NCI-H2227 treated with DMSO at 0.1 percent for 48 hours (cell line): ENCODE measurements around the gene GUCY2D.
"Not testable (repeated sequence)": the region's sequence is repeated elsewhere in the genome, so short reads cannot be mapped to it uniquely, and the experiment has no call there.

Experiments
- DNase-seq: peaks from one replicate; lab custom pipeline; 2025; lab: John Stamatoyannopoulos, UW

GUCY2D gene

DNA sequence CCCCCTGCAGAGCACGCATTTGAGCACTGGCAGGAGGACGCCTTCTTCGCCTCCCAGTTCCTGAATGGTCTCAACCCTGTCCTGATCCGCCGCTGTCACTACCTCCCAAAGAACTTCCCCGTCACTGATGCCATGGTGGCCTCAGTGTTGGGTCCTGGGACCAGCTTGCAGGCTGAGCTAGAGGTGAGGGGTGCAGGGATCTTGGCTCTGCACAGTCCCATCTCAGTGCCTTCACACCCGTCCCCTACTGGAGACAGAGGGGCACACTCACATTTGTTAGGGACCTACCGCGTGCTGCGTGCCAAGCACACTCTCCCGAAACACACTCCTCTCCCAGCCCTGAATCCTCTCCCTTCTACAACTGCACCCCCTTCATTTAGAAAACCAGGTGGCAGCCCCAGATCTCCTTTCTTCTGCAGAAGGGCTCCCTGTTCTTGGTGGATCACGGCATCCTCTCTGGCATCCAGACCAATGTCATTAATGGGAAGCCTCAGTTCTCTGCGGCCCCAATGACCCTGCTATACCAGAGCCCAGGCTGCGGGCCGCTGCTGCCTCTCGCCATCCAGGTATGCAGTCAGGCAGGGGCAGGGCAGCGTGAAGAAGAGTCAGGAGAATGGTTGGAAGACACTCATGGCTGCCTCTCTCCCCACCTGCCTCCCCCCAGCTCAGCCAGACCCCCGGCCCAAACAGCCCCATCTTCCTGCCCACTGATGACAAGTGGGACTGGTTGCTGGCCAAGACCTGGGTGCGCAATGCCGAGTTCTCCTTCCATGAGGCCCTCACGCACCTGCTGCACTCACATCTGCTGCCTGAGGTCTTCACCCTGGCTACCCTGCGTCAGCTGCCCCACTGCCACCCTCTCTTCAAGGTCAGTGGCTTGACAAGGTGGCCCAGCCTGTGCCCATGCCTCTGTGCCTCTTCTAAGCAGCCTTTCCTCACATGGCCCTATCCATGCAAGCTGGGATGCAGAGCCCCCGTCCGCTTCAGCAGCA is 42.7 kb downstream of the GUCY2D start:
- no peak for DNase-seq

DNA sequence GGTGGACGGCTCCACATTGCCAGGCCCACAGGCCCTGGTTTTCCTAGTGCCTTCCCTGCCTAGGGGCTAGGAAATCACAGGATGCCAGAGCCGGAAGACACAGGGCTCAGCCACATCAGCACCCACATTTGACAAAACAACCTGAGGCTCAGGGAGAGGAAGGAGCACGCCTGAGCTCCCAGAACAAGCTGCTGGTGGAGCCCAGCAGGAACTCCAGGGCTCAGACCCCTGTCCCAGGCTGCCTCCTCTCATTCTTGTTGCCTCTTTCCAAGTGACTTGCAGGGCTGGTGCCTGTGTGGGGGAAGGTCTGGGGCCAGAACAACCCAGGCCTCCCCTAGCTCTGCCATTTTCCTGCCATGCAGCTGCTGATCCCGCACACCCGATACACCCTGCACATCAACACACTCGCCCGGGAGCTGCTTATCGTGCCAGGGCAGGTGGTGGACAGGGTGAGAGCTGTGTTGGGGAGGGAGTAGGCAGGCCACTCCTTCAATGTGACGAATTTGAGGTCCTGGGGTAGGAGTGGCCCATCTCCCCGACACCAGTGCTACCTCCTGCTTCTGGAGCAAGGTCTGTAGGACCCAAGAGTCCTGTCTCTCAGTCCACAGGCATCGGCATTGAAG is 44.0 kb downstream of the GUCY2D start:
- no peak for DNase-seq

DNA sequence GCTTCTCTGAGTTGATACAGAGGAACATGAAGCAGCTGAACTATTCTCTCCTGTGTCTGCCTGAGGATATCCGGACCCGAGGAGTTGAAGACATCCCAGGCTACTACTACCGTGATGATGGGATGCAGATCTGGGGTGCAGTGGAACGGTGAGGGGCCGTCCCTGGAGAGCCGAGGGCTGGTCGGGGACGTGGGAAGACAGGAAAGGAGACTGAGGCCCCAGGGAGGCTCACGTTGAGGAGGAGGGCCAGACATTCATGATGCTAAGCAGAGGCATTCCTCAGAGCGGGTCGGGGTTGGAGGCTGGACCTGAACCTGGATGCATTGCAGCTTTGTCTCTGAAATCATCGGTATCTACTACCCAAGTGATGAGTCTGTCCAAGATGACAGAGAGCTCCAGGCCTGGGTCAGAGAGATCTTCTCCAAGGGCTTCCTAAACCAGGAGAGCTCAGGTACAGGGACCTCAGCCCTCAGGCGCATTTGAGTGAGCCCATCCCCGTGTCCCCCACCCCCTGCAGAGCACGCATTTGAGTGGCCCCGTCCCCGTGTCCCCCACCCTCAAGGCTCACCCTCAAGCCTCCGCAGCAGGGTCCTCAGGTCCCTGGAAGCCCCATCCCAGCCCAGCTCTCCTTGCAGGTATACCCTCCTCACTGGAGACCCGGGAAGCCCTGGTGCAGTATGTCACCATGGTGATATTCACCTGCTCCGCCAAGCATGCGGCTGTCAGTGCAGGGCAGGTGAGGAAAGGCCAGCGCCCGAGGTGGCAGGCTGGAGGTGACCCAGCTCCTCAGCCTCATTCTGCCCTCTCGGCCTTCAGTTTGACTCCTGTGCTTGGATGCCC is 44.7 kb downstream of the GUCY2D start:
- no peak for DNase-seq

DNA sequence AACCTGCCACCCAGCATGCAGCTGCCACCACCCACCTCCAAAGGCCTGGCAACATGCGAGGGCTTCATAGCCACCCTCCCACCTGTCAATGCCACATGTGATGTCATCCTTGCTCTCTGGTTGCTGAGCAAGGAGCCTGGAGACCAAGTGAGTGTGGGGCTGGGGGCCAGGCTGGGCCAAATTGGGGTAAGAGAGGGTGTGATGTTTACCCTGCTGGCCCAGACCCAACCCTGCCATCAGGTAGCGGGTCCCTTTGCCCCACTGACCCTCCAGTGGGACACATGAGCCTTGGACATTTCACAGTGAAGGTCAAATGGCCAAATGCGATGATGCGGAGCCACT is 45.3 kb downstream of the GUCY2D start:
- no peak for DNase-seq

DNA sequence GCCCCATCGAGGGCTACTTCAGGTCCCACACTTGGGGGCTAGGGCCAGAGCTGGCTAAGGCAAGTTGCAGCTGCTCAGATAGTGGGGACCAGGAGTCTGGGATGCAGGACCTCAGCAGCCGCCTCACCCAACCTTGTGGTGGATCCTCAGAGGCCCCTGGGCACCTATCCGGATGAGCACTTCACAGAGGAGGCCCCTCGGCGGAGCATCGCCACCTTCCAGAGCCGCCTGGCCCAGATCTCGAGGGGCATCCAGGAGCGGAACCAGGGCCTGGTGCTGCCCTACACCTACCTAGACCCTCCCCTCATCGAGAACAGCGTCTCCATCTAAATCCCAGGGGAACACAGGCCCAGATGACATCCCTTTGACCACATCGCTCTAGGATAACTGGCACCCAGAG is 45.8 kb downstream of the GUCY2D start:
- no peak for DNase-seq

DNA sequence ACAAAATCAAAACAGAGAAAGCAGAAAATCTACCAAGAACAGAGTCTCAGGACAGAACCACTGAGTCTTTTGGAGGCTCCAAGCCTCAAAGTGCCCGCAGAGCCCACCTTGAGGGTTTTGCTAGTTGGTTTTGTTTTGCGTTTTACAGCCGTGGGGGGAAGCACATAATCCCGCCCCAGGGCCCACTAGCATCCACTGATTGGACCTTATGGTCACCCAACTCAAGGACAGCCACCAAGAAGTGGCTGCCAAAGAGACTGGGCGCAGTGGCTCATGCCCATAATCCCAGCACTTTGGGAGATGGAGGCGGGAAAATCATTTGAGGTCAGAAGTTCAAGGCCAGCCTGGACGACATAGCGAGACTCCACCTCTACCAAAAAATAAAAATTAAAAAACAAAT is 46.3 kb downstream of the GUCY2D start:
- no peak for DNase-seq

DNA sequence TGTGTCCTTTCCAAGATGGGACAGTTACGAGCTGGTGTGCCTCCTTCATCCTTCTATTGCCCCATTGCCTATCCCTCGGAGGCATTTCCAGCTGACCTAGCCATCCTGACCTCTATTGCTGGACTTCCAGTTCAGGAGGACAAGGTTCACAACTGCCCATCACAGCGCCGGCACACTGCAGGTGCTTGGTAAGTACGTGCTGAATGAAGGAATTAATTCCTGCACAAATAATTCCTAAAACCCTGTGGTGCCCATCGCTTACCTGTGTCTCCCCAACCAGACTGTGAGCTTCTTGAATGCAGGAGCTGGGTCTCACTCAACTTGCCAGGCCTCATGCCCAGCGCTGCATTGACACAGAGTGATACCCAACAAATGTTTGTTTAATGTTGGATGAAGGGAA is 49.4 kb downstream of the GUCY2D start:
- no peak for DNase-seq

DNA sequence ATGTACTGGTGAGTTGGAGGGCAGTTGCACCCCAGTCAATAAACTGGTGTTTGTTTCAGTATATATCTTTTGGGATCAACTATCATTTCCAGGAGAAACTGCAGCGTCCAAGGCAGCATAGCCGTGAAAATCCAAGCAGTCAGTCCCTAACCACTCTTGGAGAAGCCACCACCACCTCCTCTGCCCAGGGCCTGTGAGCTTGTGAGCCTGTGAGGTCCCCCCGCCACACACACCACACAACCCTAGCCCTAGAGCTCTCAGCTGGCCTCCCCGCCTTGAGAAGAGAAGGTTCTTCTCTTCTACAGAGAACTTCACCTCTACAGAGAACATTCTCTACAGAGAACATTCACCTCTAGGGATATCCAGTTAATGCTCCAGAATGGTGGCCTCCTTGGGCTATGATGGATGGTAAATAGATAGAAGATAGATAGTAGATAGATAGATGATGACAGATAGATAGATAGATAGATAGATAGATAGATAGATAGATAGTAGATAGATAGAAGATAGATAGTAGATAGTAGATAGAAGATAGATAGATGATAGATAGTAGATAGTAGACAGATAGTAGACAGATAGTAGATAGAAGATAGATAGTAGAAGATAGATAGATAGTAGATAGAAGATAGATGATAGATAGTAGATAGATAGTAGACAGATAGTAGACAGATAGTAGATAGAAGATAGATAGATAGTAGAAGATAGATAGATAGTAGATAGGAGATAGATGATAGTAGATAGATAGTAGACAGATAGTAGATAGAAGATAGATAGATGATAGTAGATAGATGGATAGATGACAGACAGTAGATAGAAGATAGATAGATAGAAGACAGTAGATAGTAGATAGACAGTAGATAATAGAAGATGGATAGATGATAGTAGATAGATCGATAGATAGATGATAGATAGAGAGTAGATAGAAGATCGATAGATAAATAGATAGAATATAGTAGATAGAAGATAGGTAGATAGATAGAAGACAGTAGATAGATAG is 50.1 kb downstream of the GUCY2D start:
- no peak for DNase-seq

DNA sequence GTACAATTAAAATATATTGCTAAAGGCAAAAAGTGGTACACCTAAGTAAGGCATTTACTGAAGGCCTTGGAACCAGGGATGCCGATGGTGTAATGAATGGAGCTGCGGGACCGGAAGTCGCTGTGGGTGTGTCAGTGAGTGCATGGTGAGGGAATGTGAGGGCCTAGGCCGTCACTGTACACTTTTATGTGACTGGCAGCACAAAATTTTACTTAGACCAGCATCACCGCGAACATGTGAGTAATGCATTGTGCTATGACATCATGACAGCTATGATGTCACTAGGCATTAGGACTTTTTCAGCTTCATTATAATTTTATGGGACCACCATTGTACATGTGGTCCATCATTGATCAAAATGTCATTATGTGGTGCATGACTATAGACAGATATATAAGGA is 51.2 kb downstream of the GUCY2D start:
- DNase-seq, result no peak

DNA sequence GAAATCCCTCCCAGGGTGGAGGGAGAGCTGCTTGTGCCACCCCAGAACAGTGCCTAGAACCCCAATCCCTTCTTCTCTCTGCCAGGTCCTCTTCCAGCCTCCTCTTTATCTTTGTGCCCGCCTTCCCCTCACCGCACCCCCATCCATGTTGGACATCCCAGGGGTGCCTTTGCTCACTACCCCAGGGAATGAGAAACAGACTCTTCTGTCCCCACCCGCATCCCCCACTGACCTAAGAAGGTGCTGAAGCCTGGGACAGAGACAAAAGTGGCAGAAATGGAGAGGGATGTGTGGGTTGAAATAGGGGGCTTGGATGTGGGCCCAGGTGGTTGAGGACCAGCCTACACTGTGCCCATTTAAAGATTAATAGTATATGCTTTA is 53.4 kb downstream of the GUCY2D start:
- DNase-seq, result no peak

DNA sequence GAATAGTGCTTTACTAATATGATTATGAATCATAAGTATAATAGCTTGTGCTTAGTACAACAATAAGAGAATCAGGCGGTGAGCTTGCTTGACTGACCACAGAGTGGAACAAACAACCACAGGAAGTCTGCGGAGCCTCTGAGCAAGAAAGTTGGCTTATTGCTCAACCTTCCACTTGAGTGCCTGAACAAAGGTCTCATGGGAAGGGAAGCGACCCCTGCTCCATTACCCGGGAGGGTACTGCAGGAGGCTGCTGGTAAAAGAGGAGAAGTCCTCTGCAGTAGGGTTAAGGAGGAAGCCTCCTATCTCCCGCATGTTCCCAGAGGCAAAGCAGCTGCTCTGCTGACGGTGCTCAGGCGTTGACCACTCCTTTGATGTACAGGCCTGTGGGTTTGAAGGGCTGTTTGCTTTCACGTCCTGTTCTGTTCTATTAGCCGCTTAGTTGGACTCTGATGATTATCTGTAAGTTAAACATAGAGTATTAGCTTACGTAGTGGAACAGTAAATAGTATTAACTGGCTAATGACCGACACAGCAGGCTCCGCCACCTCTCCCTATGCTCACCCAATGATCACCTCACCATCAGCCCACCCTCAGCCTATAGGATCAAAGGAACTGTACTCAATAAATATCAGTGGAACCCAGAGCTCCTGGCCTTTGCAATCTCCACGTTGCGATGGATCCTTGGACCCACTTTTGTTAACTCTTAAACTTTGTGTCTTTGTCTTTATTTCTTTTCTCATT is 54.0 kb downstream of the GUCY2D start:
- no peak for DNase-seq

DNA sequence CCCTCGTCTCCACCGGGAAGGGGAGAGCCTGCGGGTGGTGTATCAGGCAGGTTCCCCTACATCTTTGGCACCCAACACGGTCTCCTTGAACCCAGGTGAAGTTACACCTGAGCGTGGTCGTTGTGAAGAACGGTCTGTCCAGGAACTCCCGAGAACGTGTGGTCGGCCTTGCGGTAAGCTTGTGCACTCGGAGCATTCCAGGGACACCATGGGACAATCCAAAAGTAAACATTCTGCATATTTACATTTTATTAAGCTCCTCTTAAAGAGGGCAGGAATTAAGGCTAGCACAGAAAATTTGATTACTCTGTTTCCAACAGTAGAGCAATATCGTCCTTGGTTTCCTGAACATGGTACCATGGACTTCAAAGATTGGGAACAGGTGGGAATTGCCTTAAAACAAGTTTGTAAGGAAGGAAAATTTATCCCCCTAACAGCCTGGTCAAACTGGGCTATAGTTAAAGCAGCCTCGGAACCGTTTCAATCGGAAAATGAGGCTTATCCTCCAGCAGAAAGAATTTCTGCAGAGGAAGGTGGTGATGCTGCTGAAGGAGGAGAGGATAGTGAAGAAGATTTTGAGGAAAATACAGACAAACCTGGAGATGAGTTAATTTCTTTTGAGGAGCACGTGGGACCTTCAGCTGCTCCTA is 54.7 kb downstream of the GUCY2D start:
- DNase-seq, result no peak

DNA sequence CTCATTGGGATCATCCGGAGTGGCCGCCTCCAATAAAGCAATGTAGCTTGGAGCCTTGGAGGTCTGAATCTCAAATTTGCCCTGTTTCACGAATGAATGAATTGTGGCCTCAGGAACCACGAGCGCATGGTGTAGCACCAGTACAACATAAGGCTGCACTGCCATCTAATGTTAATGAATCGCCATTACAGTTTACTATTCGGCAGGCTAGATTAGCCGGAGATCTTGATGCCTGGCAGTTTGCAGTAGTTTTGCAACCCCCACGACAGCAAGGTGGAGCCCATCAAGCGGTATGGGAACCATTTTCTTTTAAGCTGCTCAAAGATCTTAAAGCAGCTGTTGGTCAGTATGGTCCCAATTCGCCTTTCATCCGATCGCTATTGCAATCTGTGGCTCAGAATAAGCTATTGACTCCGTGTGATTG is 55.3 kb downstream of the GUCY2D start:
- DNase-seq, result peak; percentile 63

DNA sequence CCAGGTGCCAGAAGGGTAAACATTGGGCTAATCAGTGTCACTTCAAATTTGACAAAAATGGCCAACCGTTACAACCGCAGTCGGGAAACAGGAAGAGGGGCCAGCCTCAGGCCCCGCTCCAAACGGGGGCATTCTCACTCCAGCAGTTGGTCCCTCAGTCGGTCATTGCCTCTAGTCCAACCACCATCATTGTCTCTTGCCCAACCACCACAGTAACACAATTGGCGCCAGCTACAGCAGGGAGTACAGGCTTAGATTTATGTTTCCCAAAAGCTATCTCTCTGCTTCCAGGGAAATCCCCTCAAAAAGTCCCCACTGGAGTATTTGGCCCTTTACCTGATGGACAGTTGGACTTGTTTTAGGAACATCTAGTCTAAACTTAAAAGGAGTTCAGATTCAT is 56.7 kb downstream of the GUCY2D start:
- no peak for DNase-seq

DNA sequence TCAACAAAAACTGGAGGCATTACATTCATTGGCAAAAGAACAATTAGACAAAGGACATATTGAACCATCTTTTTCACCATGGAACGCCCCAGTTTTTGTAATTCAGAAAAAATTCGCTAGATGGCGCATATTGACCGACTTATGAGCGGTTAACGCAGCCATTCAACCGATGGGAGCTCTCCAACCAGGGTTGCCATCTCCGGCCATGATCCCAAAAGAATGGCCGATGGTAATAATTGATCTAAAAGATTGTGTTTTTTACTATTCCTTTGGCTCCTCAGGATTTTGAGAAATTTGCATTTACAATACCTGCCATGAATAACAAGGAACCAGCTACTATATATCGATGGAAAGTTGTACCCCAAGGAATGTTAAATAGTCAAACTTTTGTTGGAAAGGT is 57.9 kb downstream of the GUCY2D start:
- DNase-seq, result peak; percentile 52

DNA sequence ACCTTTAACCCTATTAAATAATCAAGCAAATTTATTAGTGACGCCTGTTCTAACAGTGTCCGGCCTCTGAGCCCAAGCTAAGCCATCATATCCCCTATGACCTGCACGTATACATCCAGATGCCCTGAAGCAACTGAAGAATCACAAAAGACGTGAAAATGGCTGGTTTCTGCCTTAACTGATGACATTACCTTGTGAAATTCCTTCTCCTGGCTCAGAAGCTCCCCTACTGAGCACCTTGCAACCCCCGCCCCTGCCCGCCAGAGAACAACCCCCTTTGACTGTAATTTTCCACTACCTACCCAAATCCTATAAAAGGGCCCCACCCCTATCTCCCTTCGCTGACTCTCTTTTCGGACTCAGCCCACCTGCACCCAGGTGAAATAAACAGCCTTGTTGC is 59.4 kb downstream of the GUCY2D start:
- not testable (repeated sequence) for DNase-seq

DNA sequence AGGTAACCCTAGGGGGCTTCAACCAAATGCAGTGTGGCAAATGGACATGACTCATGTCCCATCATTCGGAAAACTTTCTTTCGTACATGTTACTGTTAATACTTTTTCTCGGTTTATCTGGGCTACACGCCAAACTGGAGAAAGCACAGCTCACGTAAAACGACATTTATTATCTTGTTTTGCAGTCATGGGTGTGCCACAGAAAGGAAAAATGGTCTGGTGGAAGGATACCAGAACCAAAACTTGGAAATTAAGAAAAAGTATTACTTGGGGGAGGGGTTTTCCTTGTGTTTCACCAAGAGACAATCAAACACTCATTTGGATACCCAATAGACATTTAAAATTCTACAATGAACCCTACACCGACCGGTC is 60.0 kb downstream of the GUCY2D start:
- no peak for DNase-seq

DNA sequence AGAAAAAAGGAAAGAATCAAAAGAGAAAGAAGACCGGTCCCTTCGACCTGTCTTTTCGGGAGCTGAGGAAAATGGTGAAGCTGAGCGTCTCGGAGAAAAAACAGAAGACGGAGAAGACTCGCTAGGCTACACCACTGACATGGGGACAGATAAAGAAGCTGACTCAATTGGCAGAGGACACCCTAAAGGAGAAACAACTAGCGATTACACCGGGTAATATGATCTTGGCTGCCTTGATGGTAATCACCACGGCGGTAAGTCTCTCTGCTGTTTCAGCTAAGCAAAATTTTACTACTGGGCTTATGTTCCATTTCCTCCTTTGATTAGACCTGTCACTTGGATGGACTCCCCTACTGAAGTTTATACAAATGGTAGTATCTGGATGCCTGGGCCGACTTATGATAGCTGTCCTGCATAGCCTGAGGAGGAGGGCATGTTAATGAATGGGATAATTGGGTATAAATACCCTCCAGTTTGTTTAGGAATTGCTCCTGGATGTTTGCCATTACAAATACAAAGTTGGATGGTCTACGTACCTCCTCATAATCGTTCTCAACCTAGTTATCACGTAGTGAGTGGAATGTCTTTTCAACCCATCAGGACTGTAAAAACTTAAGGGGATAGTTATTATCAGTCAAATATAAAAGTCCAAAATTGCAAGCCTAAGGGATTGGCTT is 60.5 kb downstream of the GUCY2D start:
- DNase-seq, result no peak

DNA sequence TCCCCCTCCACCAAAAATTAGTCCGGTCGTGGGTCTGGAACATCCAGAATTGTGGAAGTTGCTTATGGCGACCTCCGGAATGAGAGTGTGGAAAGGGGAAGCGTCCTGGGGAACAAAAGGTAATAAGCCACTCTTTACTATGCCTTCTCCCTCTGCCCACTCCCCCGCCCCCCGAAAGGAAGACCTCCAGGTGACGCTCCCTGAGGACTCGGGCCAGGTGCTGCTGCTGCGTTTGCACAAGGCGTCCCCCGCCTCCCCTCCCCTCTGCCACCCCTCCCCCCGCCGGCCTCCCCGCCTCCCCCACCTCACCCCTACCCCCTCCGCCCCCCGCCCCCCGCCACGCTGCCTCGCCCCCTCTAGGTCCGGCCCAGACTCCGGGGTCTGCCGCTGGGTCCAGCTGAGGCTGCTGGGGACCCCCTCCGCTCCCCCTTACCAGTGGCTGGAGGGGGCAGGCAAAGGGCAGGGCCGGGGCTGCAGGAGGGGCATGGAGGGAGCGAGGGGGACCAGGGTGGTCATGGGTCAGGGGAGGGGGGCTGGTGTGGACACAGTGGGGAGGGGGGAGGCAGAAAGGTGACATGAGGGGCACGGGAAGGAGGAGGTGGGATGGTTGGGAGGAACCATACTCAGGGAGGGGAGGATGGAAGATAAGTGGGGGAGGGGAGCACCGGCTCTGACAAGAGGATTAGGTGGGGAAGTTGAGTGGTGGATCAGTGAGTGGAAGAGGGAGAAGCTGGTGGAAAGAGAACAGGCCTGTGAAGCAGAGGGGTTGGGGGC is 61.5 kb downstream of the GUCY2D start:
- DNase-seq, result no peak
